Body of pancreas (tissue), 4 donors: Measurements from ENCODE around the gene MAN2A1. TPM values are rescaled to one million over a fixed set of nuclear protein-coding genes. Genes with fewer than 3 reads are reported as not detected.
"Not testable (repeated sequence)": the region's sequence is repeated elsewhere in the genome, so short reads cannot be mapped to it uniquely, and the experiment has no call there.

Experiments
- ATAC-seq: fragments of 150-250 bp; one replicate; pipeline ENCODE4 v1.9.1; 2016
- DNase-seq, 4 donors: peaks; one replicate each; pipeline ENCODE4 v3.0.0-alpha.2; 2019
- H3K27ac ChIP-seq, 4 donors: fragments of 200-600 bp; sonication (generic); 1 replicate in 3 of 4; 2 replicates in 1 of 4; pipeline versions ENCODE4 v1.5.1 to v1.6.1; 2016 to 2019; ENCODE audit warnings: mild to moderate bottlenecking in 1 of 4, mixed read lengths in 1 of 4, moderate library complexity in 1 of 4
- H3K27me3 ChIP-seq, 2 donors: fragments of 200-600 bp; sonication (generic); one replicate each; pipeline ENCODE4 v1.6.0; 2016; ENCODE audit warnings: mild to moderate bottlenecking in 1 of 2
- H3K36me3 ChIP-seq, 2 donors: fragments of 200-600 bp; sonication (generic); replicated peaks in 1 of 2; 2 replicates each; pipeline ENCODE4 v1.5.1; 2016; ENCODE audit warnings: low read depth in 2 of 2; ENCODE audit not compliant: insufficient read depth in 1 of 2
- H3K4me1 ChIP-seq: fragments of 200-600 bp; sonication (generic); one replicate; pipeline ENCODE4 v1.6.0; 2016
- H3K4me3 ChIP-seq, 2 donors: fragments of 200-600 bp; sonication (generic); 1 replicate in 1 of 2; 2 replicates in 1 of 2; pipeline ENCODE4 v1.5.1; 2016 to 2019
- H3K9me3 ChIP-seq, 3 donors: fragments of 200-600 bp; sonication (generic); 1 replicate in 2 of 3; 2 replicates in 1 of 3; pipeline ENCODE4 v1.5.1; 2016
- CTCF ChIP-seq, 7 experiments: fragments of 450-650 bp in 4 of 7; fragments of 200-600 bp in 3 of 7; sonication (generic) in 3 of 7; IDR thresholded peaks; one replicate each; pipeline ENCODE4 v1.5.1; 2016 to 2019; ENCODE audit warnings: antibody characterized with exemption in 7 of 7
- POLR2A ChIP-seq, 3 donors: fragments of 450-650 bp; IDR thresholded peaks; one replicate each; pipeline ENCODE4 v1.6.1; 2016; ENCODE audit warnings: antibody characterized with exemption in 3 of 3, mild to moderate bottlenecking in 2 of 3
- WGBS, 2 donors: methylation state at CpG; one replicate each; pipeline ENCODE4 v1.1.5; 2017; 5-methylcytosine and 5-hydroxymethylcytosine counted together
- intact Hi-C: fragments of 100-400 bp; cut with DNase I; formaldehyde crosslinking; loops from one replicate; pipeline ENCODE4 v1.15.1; 2023
- total RNA-seq, 2 donors: library from RNA; depleted of rRNA; stranded (reverse); fragments of >200 nt; gene quantifications; one replicate each; pipeline ENCODE4 v1.1.0, GENCODE V29; 2016

Gene MAN2A1
- total RNA-seq, 2 donors from 2014 or later = 43.8 to 61.7 TPM

GRCh38 chr5:109825450-109825849 lies 135.7 kb downstream of the MAN2A1 start:
- H3K36me3 ChIP-seq = peaks cover 3 to 7% of the 10 kb centered on the region in 2 donors
- ATAC-seq (no peak), DNase-seq (no peak)
- WGBS, 2 donors = 97 to 100% methylated on average over 1 of the region's 1 CpG
- intact Hi-C loops = no loop called here
- no peak for TF ChIP-seq POLR2A (IDR thresholded peaks at IDR 0.05)
- TF ChIP-seq CTCF (IDR thresholded peaks at IDR 0.05) = no peak
- H3K27me3 ChIP-seq = no peaks in the 10 kb centered on the region
- H3K4me3 ChIP-seq = no peak overlapping the region
- no peaks in the 10 kb centered on the region for H3K9me3 ChIP-seq
- no peak overlapping the region for H3K27ac ChIP-seq
- no peaks in the 10 kb centered on the region for H3K4me1 ChIP-seq

- Histone ChIP-seq H3K36me3 (peaks cover 3 to 7% of the 10 kb centered on the region in 2 donors), H3K27me3 (no peaks in the 10 kb centered on the region), H3K9me3 (no peaks in the 10 kb centered on the region), H3K4me3 (no peak overlapping the region), H3K4me1 (peaks cover 6% of the 10 kb centered on the region), H3K27ac (no peak overlapping the region)
- intact Hi-C loops = no loop called here
- DNase-seq (no peak), ATAC-seq (no peak)
- WGBS, 2 donors = 77 to 86% methylated on average over 6 of the region's 6 CpGs
- no peak for TF ChIP-seq POLR2A (IDR thresholded peaks at IDR 0.05)
- TF ChIP-seq CTCF (IDR thresholded peaks at IDR 0.05) = no peak
Measured at GRCh38 chr5:109826426-109826825, 136.7 kb downstream of the MAN2A1 start.

GRCh38 chr5:109829331-109829730 lies 139.6 kb downstream of the MAN2A1 start:
- H3K27ac ChIP-seq = no peak overlapping the region
- no peak for DNase-seq
- intact Hi-C loops = no loop called here
- TF ChIP-seq CTCF (IDR thresholded peaks at IDR 0.05) = no peak
- no peak for TF ChIP-seq POLR2A (IDR thresholded peaks at IDR 0.05)
- no peak for ATAC-seq
- peaks cover 6% of the 10 kb centered on the region for H3K4me1 ChIP-seq
- no peaks in the 10 kb centered on the region for H3K27me3 ChIP-seq
- H3K36me3 ChIP-seq = peaks cover 2 to 4% of the 10 kb centered on the region in 2 donors
- H3K9me3 ChIP-seq = no peaks in the 10 kb centered on the region
- H3K4me3 ChIP-seq = no peak overlapping the region

- Histone ChIP-seq H3K36me3 (peaks cover 2 to 3% of the 10 kb centered on the region in 2 donors), H3K27ac (no peak overlapping the region), H3K4me1 (peaks cover 6% of the 10 kb centered on the region), H3K4me3 (no peak overlapping the region), H3K9me3 (no peaks in the 10 kb centered on the region), H3K27me3 (no peaks in the 10 kb centered on the region)
- WGBS, 2 donors = 31 to 34% methylated on average over 1 of the region's 1 CpG
- ATAC-seq = no peak
- DNase-seq = no peak
- intact Hi-C loops = no loop called here
- TF ChIP-seq POLR2A (IDR thresholded peaks at IDR 0.05) (no peak), CTCF (IDR thresholded peaks at IDR 0.05) (no peak)
Measured at GRCh38 chr5:109830955-109831502, 141.3 kb downstream of the MAN2A1 start.

- DNase-seq, H3K9me3 ChIP-seq, H3K27me3 ChIP-seq, H3K4me3 ChIP-seq, intact Hi-C loops, H3K36me3 ChIP-seq, ATAC-seq, H3K4me1 ChIP-seq, H3K27ac ChIP-seq: not testable (repeated sequence)
- WGBS, 2 donors = 92 to 98% methylated on average over 30 to 34 of the region's 42 CpGs
Measured at GRCh38 chr5:109832207-109833188, 142.8 kb downstream of the MAN2A1 start.
